Measurements from ENCODE around the gene MRPL41. TPM values are rescaled to one million over a fixed set of nuclear protein-coding genes. Genes with fewer than 3 reads are reported as not detected.

Gene MRPL41
- 289 TPM for polyA plus RNA-seq (2012; ENCODE audit: insufficient read depth, insufficient read length, low read depth)

DNA sequence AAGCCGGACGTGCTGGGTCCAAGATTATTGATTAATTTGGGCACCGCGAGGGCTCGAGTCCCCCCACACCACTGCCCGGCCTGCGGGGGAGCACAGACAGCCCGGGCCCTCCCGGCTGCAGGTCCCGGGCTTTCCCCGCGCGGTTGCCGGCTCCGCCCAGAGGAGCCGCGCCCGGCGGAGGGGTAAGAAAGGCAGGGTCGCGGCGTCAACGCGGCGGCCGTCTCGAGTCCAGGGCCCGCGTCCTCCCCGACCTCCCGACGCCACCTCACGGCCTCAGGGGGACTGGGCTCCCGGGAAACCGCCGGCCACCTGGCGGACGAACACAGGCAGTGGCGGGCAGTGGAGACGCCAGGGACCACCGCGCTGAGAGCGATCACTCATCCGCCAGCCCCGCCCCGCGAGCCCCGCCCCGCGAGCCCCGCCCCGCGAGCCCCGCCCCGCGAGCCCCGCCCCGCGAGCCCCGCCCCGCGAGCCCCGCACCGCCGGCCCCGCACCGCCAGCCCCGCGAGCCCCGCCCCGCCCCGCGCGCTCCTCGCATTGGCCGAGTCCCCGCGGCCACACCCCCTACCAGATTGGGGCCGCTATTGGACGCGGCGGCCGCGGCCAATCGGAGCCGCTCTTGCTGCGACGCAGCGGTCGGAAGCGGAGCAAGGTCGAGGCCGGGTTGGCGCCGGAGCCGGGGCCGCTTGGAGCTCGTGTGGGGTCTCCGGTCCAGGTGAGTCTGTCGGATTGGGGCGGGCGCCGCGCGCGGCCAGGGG, at the start of gene MRPL41:
TSS of gene MRPL41 (plus strand) at position 616 of the 758 bp plus-strand sequence. CDS start 203 bp downstream, outside the sequence.
- Histone ChIP-seq H3K4me1 (peaks cover 6% of the 10 kb centered on the region), H3K4me3 (ENCODE audit: low read depth, low read length) (peak within 1 kb of the TSS; percentile 81), H3K9me3 (no peaks in the 10 kb centered on the region), H3K36me3 (peaks cover 33% of the 10 kb centered on the region), H3K27me3 (no peaks in the 10 kb centered on the region)
- peak; percentile 98 for DNase-seq
- TF ChIP-seq CTCF (IDR thresholded peaks at IDR 0.05; ENCODE audit: low read depth, low read length) = peak; percentile 49

- H3K4me3 ChIP-seq (ENCODE audit: low read depth, low read length) = no peak overlapping the region
- H3K27me3 ChIP-seq = no peaks in the 10 kb centered on the region
- peak; percentile 67 for DNase-seq
- TF ChIP-seq CTCF (IDR thresholded peaks at IDR 0.05; ENCODE audit: low read depth, low read length) = no peak
- H3K4me1 ChIP-seq = no peaks in the 10 kb centered on the region
- H3K9me3 ChIP-seq = no peaks in the 10 kb centered on the region
- no peaks in the 10 kb centered on the region for H3K36me3 ChIP-seq
Observed at GRCh38 chr9:137502008-137502911, 49.4 kb upstream of the MRPL41 start.

- Histone ChIP-seq H3K4me1 (no peaks in the 10 kb centered on the region), H3K36me3 (no peaks in the 10 kb centered on the region), H3K27me3 (no peaks in the 10 kb centered on the region), H3K4me3 (ENCODE audit: low read depth, low read length) (no peak overlapping the region), H3K9me3 (no peaks in the 10 kb centered on the region)
- no peak for TF ChIP-seq CTCF (IDR thresholded peaks at IDR 0.05; ENCODE audit: low read depth, low read length)
- DNase-seq = no peak
Observed at GRCh38 chr9:137504432-137504777, 47.3 kb upstream of the MRPL41 start.

GRCh38 chr9:137505421-137506140, 46.1 kb upstream of the MRPL41 start:
- no peaks in the 10 kb centered on the region for H3K9me3 ChIP-seq
- DNase-seq = no peak
- H3K36me3 ChIP-seq = no peaks in the 10 kb centered on the region
- no peaks in the 10 kb centered on the region for H3K4me1 ChIP-seq
- no peak overlapping the region for H3K4me3 ChIP-seq (ENCODE audit: low read depth, low read length)
- no peak for TF ChIP-seq CTCF (IDR thresholded peaks at IDR 0.05; ENCODE audit: low read depth, low read length)
- no peaks in the 10 kb centered on the region for H3K27me3 ChIP-seq

DNA sequence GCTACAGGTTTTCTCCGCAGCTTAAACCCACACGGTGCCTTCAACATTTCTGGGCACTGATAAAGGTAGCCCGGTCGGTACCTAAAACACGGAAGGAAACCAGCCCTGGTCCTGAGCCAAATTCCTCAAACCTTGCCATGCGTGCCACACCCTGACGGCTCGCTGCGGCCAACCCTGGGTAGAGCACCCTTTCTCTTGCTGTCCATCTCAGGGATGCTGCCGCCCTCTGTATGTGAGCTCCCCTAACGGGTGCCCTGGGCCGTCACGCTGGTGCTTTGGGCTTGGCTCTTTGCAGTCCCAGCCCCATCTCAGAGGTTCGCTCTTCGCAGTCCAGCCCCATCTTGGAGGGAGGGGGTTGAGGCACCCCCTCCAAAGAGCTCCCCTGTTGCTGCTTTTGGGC, 45.4 kb upstream of the MRPL41 start:
- Histone ChIP-seq H3K27me3 (no peaks in the 10 kb centered on the region), H3K9me3 (no peaks in the 10 kb centered on the region), H3K4me3 (ENCODE audit: low read depth, low read length) (no peak overlapping the region), H3K36me3 (no peaks in the 10 kb centered on the region), H3K4me1 (no peaks in the 10 kb centered on the region)
- DNase-seq = no peak
- no peak for TF ChIP-seq CTCF (IDR thresholded peaks at IDR 0.05; ENCODE audit: low read depth, low read length)

All from BE2C (cell line).